ENCODE measurements around the gene UFC1. TPM values are rescaled to one million over a fixed set of nuclear protein-coding genes. Genes with fewer than 3 reads are reported as not detected.

The UFC1 gene
- total RNA-seq, 1 experiment from 2014 or later, result 143 TPM

DNA sequence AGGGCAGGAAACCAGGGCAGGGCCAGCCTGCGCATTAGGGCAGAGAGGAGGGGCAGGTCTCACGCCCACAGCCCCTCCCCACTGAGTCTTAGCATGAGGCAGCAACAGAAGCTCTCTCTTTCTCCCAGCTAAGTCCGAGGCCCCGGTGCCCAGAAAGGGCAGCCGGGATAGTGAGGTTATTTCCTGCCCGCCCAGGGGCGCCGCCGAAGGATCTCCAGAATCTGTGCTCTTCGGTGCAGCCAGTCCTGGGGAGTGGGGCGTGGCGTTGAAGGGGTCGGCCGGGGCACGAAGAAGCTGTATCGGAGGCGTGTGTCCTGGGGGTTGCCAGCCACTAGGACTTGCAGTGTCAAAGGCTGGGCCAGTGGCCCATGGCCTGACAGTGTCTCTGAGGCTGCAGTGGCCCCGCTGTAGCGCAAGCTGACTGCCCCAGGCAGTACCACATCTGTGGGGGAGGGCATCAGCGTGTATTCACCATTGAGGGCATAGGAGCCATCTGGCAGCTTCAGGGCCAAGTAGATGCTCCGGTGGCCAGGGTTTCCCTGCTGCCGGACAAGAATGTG, 37.3 kb downstream of the UFC1 start:
- DNase-seq (ENCODE audit: extremely low read depth, low read depth), result no peak

DNA sequence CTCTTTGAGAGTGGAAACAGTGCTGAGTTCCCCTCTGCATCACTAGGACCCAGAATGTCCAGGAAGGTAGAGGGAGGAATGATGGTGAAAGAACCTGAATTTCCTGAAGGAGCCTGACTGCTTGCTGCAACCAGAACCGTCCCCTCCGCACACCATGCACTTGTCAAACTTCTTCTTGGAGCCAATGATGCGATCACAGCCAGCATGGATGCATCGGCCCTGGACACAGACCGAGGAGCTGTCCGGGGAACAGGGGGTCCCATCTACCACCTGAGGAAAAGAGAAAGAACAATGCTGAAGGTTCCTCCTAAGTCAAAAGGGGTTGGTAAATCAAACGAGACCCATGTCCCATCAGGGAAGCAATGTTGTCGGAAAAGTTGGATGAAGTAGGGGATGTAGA, 38.2 kb downstream of the UFC1 start:
- no peak for DNase-seq (ENCODE audit: extremely low read depth, low read depth)

DNA sequence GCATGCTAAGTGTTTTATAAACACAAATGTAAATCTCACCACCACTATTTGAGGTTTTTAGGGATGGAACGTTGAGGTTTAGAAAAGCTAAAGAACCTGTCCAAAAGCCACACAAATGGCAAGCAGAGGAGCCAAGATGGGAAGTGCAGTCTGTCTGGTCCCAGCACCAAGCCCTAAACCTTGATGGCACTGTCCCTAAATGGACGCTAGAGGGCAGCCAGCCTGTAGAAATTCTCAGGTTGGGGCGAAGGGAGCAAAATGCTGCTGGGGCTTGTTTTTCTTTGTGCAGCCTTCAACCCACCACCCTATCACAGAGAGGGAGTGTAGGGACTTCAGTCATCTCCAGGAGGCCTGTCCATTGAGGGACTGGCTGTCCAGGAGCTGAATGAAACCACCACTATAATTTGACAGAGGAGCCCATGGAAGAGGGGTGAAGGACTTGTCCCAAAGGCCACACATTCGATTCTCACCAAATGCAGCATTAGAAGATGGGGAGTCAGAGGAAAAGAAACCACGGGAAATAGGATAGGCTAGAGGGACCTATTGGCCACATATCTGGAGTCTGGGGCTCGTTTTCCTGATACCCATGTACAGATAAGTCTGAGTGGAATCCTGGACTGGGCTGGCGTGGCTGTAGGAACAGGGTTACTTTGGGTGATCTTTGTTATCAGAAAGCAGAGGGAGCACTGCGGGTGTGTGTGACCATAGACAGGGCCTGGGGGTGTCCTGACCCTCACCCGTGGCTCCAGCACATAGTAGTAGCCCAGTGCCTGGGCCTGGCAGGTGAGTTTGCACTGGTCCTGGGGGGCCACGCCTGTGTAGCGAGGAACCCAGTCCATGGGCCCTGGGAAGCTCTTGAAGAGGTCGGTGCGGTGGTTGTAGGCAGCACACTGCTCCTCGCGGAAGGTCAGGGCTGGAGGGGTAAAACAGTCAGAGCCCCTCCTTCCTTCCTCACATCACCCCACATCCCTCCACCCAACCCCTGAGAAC, 39.0 kb downstream of the UFC1 start:
- peak; percentile 76 for DNase-seq (ENCODE audit: extremely low read depth, low read depth)

DNA sequence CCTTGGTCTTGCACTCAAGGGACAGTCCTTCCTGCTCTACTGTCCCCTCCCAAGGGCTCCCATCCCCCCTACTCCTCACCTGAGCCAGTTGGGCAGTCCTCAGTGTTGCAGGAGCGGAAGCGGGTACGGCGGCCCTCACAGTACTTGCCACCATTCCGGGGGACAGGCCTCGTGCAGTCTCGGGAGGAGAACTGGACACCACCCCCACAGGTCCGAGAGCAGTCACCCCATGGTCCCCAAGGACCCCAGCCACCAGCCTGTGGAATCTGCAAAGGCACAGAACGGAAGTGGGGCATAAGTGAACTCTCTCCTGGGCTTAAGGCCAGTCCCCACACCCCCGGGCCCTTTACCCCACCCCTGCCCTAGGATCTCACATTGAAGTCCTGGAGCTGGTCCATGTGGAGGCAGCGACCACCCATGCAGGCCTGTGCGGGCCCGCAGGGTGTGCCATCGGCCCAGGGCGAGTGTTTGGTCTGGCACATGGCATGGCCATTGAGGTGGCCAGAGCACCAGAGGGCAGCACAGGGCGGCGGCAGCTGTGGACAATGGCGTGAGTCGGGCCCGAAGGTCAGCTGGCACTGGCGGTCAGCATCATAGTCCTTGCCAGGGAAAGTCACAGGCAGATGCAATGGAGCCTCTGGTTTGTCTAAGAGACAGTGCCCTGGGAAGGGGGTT, 39.9 kb downstream of the UFC1 start:
- DNase-seq (ENCODE audit: extremely low read depth, low read depth), result no peak

DNA sequence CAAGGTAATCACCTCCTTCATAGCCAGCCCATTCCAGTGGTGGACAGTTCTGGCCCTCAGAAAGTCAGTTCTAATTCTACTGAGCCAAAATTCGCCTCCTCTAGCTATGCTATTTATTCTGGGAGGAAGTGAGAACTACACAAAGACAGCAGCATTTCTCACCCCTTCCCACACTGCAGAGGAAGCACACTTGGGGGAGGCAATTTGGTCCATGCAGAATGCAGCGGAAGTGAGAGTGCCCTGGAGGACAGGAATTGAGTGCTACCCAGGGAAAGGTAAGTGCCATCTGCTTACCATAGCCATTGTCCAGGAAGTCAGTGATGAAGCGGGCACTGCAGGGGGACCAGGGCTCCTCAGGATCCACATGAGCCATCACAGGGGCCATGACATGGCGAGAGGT, 41.4 kb downstream of the UFC1 start:
- no peak for DNase-seq (ENCODE audit: extremely low read depth, low read depth)

DNA sequence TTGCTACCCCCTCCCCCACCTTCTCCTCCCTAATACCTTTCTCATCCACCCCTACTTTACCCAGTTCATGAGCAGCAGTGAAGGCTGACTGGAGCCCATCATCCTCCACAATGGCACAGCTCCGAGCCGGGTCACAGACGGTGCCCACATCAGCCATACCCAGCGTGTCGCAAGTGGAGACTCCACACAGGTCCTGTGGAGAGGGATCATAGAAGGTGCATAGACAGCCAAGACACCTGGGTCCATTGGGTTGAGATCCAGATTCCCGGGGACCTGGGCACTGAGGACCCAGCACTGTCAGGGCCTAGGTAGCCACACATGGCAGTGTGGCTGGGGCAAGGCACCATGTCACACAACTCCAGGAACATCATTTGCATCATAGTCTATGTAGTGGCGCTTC, 42.3 kb downstream of the UFC1 start:
- no peak for DNase-seq (ENCODE audit: extremely low read depth, low read depth)

DNA sequence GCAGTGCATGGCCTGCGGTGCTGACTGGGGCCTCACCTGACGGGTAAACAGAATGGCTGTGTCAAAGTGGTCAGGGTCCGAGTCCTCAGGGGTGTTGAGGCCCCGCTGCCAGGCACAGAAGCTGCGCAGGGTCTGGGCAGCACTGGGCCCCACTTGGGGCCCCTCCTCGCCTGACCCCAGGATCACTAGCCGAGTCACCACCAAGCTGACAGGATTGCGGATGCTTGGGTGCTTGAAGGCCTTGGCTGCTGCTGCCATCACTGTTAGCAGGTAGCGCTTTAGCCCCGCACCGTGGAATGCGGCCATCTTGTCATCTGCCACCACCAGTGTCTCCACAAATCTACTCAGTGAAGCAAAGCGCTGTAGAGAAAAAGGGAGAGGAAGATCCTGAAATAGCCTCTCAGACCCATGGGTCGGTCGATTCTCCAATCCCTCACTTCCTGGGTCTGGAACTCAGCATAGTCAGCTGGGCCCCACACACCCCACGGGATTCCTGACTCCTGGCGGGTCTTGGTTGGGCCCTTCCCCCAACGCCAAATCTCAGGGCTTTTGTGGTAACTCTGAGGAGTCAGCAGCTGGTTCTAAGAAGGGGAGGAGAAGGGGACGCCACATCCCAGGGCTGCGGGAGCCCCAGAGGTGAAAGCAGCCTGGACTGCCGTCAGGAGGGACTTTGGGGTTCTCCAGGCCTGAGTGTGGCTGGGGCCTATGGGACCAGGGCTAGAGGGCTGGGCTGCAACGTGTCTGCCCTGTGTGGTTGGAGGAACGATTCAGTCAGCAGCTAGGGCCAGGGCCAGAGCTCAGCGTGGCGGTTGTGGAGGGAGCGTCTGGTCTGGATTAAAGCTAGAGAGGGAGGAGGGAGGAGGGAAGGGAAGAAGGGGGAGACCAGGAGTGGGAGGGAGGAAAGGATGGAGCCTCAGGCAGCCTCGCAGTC, 43.0 kb downstream of the UFC1 start:
- no peak for DNase-seq (ENCODE audit: extremely low read depth, low read depth)

DNA sequence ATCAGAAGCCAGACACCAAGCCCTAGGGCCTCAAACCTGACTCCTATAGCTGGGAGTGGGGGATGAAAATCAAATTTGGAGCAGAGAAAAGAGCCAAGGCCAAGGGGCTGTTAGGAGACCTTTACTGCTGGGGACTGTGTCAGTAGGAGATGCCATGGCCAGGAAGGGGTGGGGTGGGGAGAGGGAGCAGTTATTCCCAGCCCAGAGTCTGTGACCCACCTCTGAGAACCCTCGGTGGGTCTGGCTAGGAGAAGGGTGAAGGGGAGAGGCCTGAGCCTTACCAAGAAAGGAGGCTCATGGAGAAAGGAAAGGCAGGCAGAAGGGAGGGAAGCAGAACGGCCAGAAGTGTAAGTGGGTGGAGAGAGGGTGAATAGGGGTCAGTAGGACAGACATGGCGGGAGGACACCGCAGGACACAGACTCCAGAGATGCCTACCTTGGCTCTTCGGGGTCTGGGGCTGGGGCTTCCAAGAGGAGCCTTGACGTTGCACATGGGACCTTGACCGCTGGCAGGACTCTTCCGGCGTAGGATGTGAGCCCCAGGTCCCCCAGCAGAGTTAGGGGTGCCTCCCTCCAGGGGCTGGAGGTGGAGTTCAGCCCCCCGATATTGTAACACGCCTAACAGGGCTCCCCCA, 43.9 kb downstream of the UFC1 start:
- no peak for DNase-seq (ENCODE audit: extremely low read depth, low read depth)

DNA sequence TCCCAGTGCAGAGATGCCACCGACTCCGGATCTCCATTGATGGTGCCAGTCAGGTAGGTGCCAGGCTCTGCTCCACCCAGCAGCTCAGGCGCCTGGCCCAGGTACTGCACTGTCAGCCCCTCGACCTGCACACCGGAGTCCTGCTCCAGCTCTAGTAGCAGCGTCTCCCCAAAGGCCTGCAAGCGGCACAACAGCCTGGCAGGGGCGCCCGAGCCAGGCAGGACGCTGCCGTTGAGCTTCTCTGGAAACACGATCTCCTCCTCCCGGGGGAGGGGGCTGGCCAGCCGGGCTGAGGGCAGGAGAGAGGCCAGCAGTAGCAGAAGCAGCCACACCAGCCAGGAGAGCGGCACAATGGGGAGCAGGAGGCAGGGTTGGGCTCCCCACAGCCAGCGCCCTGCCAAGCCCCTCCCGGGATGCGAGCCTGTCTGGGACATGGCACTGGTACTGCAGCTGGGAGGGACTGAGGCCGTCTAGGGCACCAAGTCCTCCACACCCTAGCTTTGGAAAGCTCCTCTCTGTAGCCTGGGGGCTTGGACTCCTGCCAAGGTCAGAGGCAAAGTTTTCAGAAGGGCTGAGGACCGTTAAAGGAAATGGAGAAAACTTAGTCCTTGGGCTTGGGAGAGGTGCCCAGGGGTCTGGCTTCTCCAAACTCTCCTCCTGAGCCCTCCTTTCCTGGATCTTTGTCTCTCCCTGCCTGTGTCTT, 44.6 kb downstream of the UFC1 start:
- DNase-seq (ENCODE audit: extremely low read depth, low read depth), result no peak

DNA sequence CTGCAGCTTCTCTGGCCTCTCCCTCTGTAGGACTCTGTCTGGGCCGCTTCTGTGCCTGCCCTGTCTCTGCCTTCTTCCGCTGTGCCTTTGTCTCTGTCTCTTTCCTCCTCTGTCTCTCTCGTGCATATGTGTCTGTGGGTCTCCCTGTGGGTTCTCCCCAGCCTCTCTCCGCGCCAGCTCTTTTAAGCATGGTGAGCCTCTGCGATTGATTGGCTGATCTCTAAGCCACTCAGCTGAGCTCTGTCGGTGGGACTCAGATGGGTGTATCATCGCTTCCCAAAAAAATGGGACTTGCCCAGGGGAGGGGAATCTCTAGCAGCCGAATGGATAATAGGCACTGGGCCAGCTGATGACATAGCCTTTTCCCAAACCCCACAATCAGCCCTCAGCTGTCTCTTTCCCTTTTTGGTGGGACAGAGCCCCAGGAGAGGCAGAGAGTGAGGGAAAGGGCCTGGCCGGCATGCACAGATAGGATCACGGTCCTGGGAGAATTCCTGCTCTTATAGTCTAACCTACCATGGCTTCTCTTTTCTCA, 45.2 kb downstream of the UFC1 start, which contains the start of gene ADAMTS4:
TSS of gene ADAMTS4 (minus strand) at position 158 of the 535 bp plus-strand sequence. CDS start 427 bp downstream, outside the sequence.
- no peak for DNase-seq (ENCODE audit: extremely low read depth, low read depth)

DNA sequence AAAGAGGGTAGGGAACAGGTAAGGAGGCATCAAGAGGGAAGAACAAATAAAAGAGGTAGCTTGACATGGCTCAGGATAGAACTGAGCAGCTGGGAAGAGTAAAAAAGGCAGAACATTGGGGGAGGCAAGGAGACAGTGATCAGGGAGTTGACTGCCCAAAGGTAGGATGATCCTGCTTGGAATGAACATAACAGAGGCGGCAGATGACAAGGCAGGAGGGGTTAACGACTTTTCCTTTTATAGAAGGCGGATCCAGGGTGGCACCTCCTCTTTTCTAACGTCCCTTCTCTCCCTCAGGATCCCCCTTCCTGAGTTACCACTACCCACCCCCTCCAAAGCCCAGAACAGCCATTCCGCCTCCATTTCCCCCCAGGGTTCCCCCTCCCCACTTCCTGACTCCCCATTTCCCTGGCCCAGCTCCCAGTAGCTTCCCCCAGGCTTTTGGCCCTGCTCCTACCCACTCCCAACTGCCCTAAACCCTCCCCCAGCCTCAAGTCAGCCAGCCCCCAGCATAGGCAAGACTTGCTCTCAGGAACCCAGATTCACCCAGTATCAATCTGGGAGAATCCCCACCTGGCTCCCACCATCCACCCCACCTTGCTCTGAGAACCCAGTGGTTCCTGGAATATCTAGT, 45.8 kb downstream of the UFC1 start:
- no peak for DNase-seq (ENCODE audit: extremely low read depth, low read depth)

DNA sequence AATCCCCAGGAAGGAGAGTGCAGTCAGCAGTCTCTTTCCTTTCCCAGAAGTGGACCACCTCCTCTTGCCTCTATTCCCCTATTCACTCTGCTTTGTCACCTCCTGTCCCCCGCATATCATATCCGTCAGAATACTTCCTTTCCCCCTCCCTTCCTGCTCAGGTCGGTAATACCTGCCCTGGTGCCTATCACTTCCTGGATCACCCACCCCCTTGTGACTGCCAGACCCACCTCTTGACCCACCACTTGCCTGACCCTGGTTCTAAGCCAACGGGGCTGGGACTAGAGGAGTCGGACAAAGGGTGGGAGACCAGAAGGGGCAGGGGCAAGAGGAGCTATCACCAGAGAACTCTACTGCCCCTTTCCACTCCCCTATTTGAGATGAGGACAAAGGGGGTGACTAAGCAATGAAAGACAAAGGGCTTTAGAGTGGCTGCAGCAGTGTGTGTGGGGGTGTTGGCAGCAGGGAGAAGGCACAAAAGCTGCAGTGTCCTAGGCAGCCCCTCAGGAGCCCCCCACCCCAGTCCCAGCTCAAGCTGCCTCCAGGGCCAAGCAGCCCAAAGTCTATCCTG, 46.7 kb downstream of the UFC1 start:
- no peak for DNase-seq (ENCODE audit: extremely low read depth, low read depth)

DNA sequence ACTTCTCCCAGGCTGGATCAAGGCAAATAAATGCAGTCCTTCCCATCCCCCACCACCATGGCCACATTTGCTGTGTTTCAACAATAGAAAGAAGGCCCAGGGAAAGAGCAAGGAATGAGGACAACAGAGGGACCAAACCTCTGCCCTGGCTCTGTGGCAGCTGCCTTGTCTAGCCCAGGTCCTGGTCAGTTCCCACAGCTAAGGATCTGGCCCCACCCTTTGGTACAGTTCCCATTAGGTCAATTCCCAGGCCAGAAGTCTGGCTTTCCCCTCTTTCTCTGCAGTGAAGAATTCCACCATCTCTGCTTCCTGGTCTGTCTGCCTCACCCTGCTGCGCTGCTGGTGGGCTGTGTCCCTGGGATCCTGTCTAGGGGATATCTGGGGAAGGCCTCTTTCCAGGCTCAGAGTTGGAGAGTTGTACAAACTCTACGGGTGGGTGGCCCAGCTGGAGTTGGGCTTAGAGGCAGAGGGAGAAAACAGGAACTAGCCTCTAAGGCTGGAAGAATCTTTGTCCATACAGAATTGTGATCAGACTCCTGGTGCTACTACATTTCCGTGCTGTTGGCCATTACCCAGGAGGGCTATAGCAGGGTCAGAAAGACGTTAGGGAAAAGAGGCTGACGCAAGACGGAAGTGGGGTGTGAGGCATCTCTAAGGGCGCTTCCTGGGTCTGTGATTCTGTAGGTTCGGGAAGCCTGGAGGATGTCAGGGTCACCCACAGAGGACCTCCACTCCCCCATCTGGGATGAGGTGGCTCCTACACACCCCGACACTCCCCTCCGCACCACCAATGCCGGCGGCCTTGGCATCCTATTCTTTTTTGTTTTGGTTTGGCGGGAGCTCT, 47.4 kb downstream of the UFC1 start:
- DNase-seq (ENCODE audit: extremely low read depth, low read depth), result no peak

DNA sequence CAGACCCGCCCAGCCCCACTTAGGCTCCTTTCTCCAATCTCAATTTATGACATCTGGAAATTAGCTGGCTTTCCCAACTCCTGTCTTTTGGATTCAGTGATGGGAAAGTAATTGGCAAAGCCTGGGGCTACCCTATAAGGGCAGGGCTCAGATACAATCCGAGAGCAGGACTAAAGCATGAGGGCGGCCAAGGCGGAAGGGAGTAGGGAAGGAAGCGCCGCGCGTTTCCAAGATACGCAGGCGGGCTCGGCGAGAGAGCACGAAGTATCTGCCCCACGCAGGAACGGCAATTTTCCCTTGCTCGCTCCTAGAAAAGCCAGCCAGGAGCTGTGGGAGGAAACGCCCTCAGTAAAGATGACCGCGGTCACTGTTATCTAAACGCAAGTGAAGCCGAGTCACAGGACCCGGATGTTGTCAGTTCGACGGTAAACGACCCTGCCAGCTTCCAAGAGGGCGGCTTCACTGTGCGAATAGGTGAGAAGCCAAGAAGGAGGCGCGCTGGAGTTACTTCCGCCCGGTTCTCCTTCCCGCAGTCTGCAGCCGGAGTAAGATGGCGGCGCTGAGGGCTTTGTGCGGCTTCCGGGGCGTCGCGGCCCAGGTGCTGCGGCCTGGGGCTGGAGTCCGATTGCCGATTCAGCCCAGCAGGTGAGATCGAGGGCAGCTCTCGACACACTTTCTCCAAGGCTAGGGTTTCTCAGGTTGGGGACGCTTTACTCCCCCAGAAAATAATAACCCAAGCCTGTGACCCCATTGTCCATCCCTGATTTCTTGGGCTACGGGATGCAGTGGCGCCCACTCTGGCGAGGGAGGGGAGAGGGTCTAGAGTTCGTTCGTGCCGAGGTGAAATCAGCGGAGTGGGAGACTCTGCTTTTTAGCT, 48.3 kb downstream of the UFC1 start, which contains the start of gene NDUFS2:
TSS of gene NDUFS2 (plus strand) at position 532 of the 877 bp plus-strand sequence. CDS start at position 551, 19 bp downstream.
- peak; percentile 100 for DNase-seq (ENCODE audit: extremely low read depth, low read depth)

DNA sequence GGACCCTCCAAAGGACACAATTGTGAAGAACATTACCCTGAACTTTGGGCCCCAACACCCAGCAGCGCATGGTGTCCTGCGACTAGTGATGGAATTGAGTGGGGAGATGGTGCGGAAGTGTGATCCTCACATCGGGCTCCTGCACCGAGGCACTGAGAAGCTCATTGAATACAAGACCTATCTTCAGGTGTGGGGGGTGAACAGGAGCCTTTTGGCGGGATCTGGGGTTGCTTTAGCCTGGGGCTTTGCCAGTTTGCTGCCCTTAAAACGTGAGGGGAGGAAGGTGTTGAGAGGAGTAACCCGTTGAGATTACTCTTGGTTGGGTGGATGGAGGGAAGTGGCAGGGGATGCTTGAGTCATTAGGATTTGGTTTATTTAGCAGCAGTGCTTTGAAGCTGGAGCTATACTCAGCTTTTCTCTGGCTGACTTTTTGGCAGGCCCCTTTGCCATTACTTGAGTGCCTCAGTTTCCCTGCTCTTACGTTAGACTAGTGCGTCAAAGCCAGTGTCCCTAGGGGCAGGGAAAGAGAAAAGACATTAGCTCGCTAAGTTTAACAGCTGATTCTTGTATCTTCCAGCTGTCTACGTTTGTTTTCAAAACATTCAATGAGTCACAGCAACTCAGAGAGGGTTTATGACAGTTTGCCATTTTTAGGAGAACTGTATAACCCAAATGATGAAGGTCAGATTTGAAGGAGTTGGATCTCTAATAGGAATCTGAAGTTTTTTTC, 52.8 kb downstream of the UFC1 start:
- DNase-seq (ENCODE audit: extremely low read depth, low read depth), result no peak

Measured in NCI-H460 (cell line).